Pancreas (tissue), 10 donors: ENCODE results near the gene PODNL1. TPM values are rescaled to one million over a fixed set of nuclear protein-coding genes. Genes with fewer than 3 reads are reported as not detected.

Experiments used
- ATAC-seq, 4 donors: fragments of 200-7000 bp; cut with Tn5 transposase; one replicate each; pipeline versions ENCODE4 v1.8.0 to v1.9.1; 2020; ENCODE audit warnings: mild to moderate bottlenecking in 4 of 4, moderate library complexity in 4 of 4
- DNase-seq, 6 donors: peaks; one replicate each; pipeline ENCODE4 v3.0.0-alpha.2; 2020
- FAIRE-seq: peaks from 2 replicates; lab custom pipeline; 2012; peaks lifted over from hg19 to GRCh38; lab: Jason Lieb, UNC
- H3K27ac ChIP-seq, 4 donors: fragments of 200-600 bp; sonication (generic); 1 replicate in 3 of 4; 2 replicates in 1 of 4; pipeline versions ENCODE4 v1.5.0 to v1.8.0; 2020
- H3K27me3 ChIP-seq, 4 donors: fragments of 200-600 bp; one replicate each; pipeline ENCODE4 v1.8.0; 2021
- H3K36me3 ChIP-seq, 3 donors: fragments of 200-600 bp; sonication (generic) in 1 of 3; one replicate each; pipeline versions ENCODE4 v1.5.0 to v1.8.0; 2020 to 2021
- H3K4me1 ChIP-seq, 3 donors: fragments of 200-600 bp; one replicate each; pipeline ENCODE4 v1.8.0; 2021
- H3K4me3 ChIP-seq, 4 donors: fragments of 200-600 bp; sonication (generic) in 2 of 4; one replicate each; pipeline versions ENCODE4 v1.5.0 to v1.8.0; 2020 to 2021
- H3K9me3 ChIP-seq, 4 donors: fragments of 200-600 bp; one replicate each; pipeline ENCODE4 v1.8.0; 2021
- CTCF ChIP-seq, 4 donors: fragments of 200-600 bp; sonication (generic) in 3 of 4; IDR thresholded peaks; one replicate each; pipeline versions ENCODE4 v1.5.0 to v1.8.0; 2021; ENCODE audit warnings: antibody characterized with exemption in 4 of 4
- WGBS, 2 donors: extraction: QIAGEN DNeasy Blood & Tissue Kit; methylation state at CpG; one replicate each; pipeline ENCODE4 v1.1.7; 2013; 5-methylcytosine and 5-hydroxymethylcytosine counted together
- intact Hi-C, 3 donors: fragments of 100-400 bp; cut with DNase I; formaldehyde crosslinking; loops; one replicate each; pipeline versions ENCODE4 v1.11.1 to v1.14.2; 2022
- polyA plus RNA-seq, 2 donors: library from polyadenylated mRNA; stranded (reverse); fragments of 200-250 nt; gene quantifications; one replicate each; pipeline ENCODE4 v1.2.3, GENCODE V29; 2013
- total RNA-seq, 6 donors: library from RNA; stranded (reverse); fragmentation: NEBNext Ultra II Directional in 4 of 6; extraction: Animal tissue kit (Norgen Biotek cat#: 25700) in 4 of 6; gene quantifications; one replicate each; pipeline versions ENCODE4 v1.2.1 to v1.2.4, GENCODE V29; 2021 to 2023
- donor health status: healthy with polysubstance abuse.
- donor health status: DM: no; HTN: no; CAD: no; lungs with moderate emphysema.
- donor health status: DM: no; HTN: no; CAD: no.
- donor health status: control.
- donor health status: control.
- donor health status: Bipolar disorder and iron deficiency.
- donor health status: DM: yes; HTN: yes; CAD: no.
- donor health status: DM: no; HTN: no; CAD: no.
- donor health status: DM: no; HTN: no; CAD: no.
- donor health status: DM: yes; HTN: yes; CAD: no.

PODNL1 gene
- total and polyA plus RNA-seq, 8 donors: 0.25 to 2.0 (median 0.74) TPM; not detected in 2

GRCh38 chr19:13981988-13982501 is 43.8 kb upstream of the PODNL1 start:
- H3K4me3 ChIP-seq: no peak overlapping the region
- H3K9me3 ChIP-seq: no peaks in the 10 kb centered on the region
- no peaks in the 10 kb centered on the region for H3K4me1 ChIP-seq
- intact Hi-C loops: no loop called here
- TF ChIP-seq CTCF (IDR thresholded peaks at IDR 0.05): no peak
- H3K27me3 ChIP-seq: no peaks in the 10 kb centered on the region
- ATAC-seq (peak in 2 of 4 donors; percentile 44 to 46), DNase-seq (no peak), FAIRE-seq (no peak)
- no peak overlapping the region for H3K27ac ChIP-seq
- 92% methylated on average over 13 to 17 of the region's 17 CpGs for WGBS, 2 donors
- peaks cover 0 to 4% (median 0%) of the 10 kb centered on the region in 3 donors for H3K36me3 ChIP-seq

GRCh38 chr19:13981467-13981866 is 43.2 kb upstream of the PODNL1 start:
- Histone ChIP-seq H3K27ac (no peak overlapping the region), H3K4me3 (no peak overlapping the region), H3K27me3 (no peaks in the 10 kb centered on the region), H3K9me3 (no peaks in the 10 kb centered on the region), H3K36me3 (peaks cover 0 to 4% (median 0%) of the 10 kb centered on the region in 3 donors), H3K4me1 (no peaks in the 10 kb centered on the region)
- intact Hi-C loops: no loop called here
- DNase-seq: no peak
- ATAC-seq: no peak
- FAIRE-seq: no peak
- 90 to 93% methylated on average over 9 of the region's 9 CpGs for WGBS, 2 donors
- TF ChIP-seq CTCF (IDR thresholded peaks at IDR 0.05): no peak

GRCh38 chr19:13981021-13981420 is 42.8 kb upstream of the PODNL1 start:
- no peak for FAIRE-seq
- Histone ChIP-seq H3K27me3 (no peaks in the 10 kb centered on the region), H3K27ac (no peak overlapping the region), H3K36me3 (peaks cover 0 to 4% (median 0%) of the 10 kb centered on the region in 3 donors), H3K4me1 (no peaks in the 10 kb centered on the region), H3K4me3 (no peak overlapping the region), H3K9me3 (no peaks in the 10 kb centered on the region)
- intact Hi-C loops: no loop called here
- 91 to 95% methylated on average over 5 of the region's 5 CpGs for WGBS, 2 donors
- TF ChIP-seq CTCF (IDR thresholded peaks at IDR 0.05): no peak
- no peak for ATAC-seq
- DNase-seq: no peak

GRCh38 chr19:13980340-13980739 is 42.1 kb upstream of the PODNL1 start:
- H3K9me3 ChIP-seq: no peaks in the 10 kb centered on the region
- WGBS, 2 donors: 92 to 97% methylated on average over 14 to 15 of the region's 15 CpGs
- H3K4me3 ChIP-seq: no peak overlapping the region
- no peaks in the 10 kb centered on the region for H3K4me1 ChIP-seq
- no peak for TF ChIP-seq CTCF (IDR thresholded peaks at IDR 0.05)
- FAIRE-seq (no peak), ATAC-seq (no peak), DNase-seq (no peak)
- H3K27me3 ChIP-seq: no peaks in the 10 kb centered on the region
- peaks cover 0 to 10% (median 0%) of the 10 kb centered on the region in 3 donors for H3K36me3 ChIP-seq
- intact Hi-C loops: no loop called here
- H3K27ac ChIP-seq: no peak overlapping the region

- Histone ChIP-seq H3K4me3 (no peak overlapping the region), H3K9me3 (no peaks in the 10 kb centered on the region), H3K27ac (no peak overlapping the region), H3K36me3 (peaks cover 0 to 10% (median 0%) of the 10 kb centered on the region in 3 donors), H3K27me3 (no peaks in the 10 kb centered on the region), H3K4me1 (no peaks in the 10 kb centered on the region)
- ATAC-seq (no peak), FAIRE-seq (no peak), DNase-seq (no peak)
- 78 to 82% methylated on average over 12 of the region's 12 CpGs for WGBS, 2 donors
- intact Hi-C loops: no loop called here
- no peak for TF ChIP-seq CTCF (IDR thresholded peaks at IDR 0.05)
Observed at GRCh38 chr19:13979686-13980085, 41.5 kb upstream of the PODNL1 start.
